Stimulated activated CD4-positive, alpha-beta T cell treated with anti-CD3 and anti-CD28 coated beads, Interleukin-1b, Interleukin-23, amount 100 ng/mL, for 4 hours (primary cell): ENCODE measurements around the gene BMP6.
"Not testable (repeated sequence)": the region's sequence is repeated elsewhere in the genome, so short reads cannot be mapped to it uniquely, and the experiment has no call there.

Experiments used
- DNase-seq, 2 donors: peaks; one replicate each; pipeline ENCODE4 v3.0.0-alpha.2; 2020; ENCODE audit warnings: low read depth in 2 of 2

The BMP6 gene

GRCh38 chr6:7787731-7788130, 61.8 kb downstream of the BMP6 start:
- DNase-seq, result no peak

- DNase-seq, result no peak
Measured at GRCh38 chr6:7794509-7794908, 68.6 kb downstream of the BMP6 start.

- no peak for DNase-seq
Measured at GRCh38 chr6:7797386-7797785, 71.5 kb downstream of the BMP6 start.

GRCh38 chr6:7798751-7799150, 72.9 kb downstream of the BMP6 start:
- no peak for DNase-seq

- no peak for DNase-seq
Measured at GRCh38 chr6:7802662-7803061, 76.8 kb downstream of the BMP6 start.

- no peak for DNase-seq
Measured at GRCh38 chr6:7803214-7803613, 77.3 kb downstream of the BMP6 start.

GRCh38 chr6:7805078-7805849, 79.4 kb downstream of the BMP6 start:
- DNase-seq, result no peak

- no peak for DNase-seq
Measured at GRCh38 chr6:7805850-7806214, 79.9 kb downstream of the BMP6 start.

- DNase-seq, result no peak
Measured at GRCh38 chr6:7806711-7807110, 80.8 kb downstream of the BMP6 start.

- DNase-seq, result no peak
Measured at GRCh38 chr6:7809346-7809745, 83.4 kb downstream of the BMP6 start.

GRCh38 chr6:7811441-7811840, 85.5 kb downstream of the BMP6 start:
- no peak for DNase-seq

- DNase-seq, result no peak
Measured at GRCh38 chr6:7812623-7813022, 86.7 kb downstream of the BMP6 start.

- DNase-seq, result no peak
Measured at GRCh38 chr6:7813193-7813592, 87.3 kb downstream of the BMP6 start.

GRCh38 chr6:7813704-7814103, 87.8 kb downstream of the BMP6 start:
- no peak for DNase-seq

- no peak for DNase-seq
Measured at GRCh38 chr6:7815716-7816115, 89.8 kb downstream of the BMP6 start.

GRCh38 chr6:7817184-7817583, 91.3 kb downstream of the BMP6 start:
- DNase-seq, result not testable (repeated sequence)

- DNase-seq, result no peak
Measured at GRCh38 chr6:7818257-7819214, 92.6 kb downstream of the BMP6 start.

- no peak for DNase-seq
Measured at GRCh38 chr6:7819431-7820015, 93.6 kb downstream of the BMP6 start.

GRCh38 chr6:7820288-7820835, 94.5 kb downstream of the BMP6 start:
- DNase-seq, result no peak

GRCh38 chr6:7821426-7821825, 95.5 kb downstream of the BMP6 start:
- no peak for DNase-seq

GRCh38 chr6:7823552-7823951, 97.7 kb downstream of the BMP6 start:
- DNase-seq, result no peak

- DNase-seq, result no peak
Measured at GRCh38 chr6:7825986-7826385, 100.1 kb downstream of the BMP6 start.
